Measurements from ENCODE around the gene ANKMY1. TPM values are rescaled to one million over a fixed set of nuclear protein-coding genes. Genes with fewer than 3 reads are reported as not detected.

Gene ANKMY1
- total and polyA plus RNA-seq, 2 of the 13 experiments (the other 11 are each of a cell fraction or from before 2014, with no cell fraction given) = 11.7 to 18.8 TPM

GRCh38 chr2:240566203-240567136, 8.7 kb upstream of the ANKMY1 start (continued):
- TF ChIP-seq KIAA2018 (CRISPR knock-in tag; IDR thresholded peaks at IDR 0.05; ENCODE audit: borderline replicate concordance) (no peak), ZEB1 (IDR thresholded peaks at IDR 0.05; ENCODE audit: insufficient replicate concordance, low read depth) (no peak), SIN3B (IDR thresholded peaks at IDR 0.05; ENCODE audit: low read length) (no peak), MYPOP (CRISPR knock-in tag; IDR thresholded peaks at IDR 0.05) (peak; percentile 24; the same call in 1 of the 2 replicates), MTF2 (CRISPR knock-in tag; IDR thresholded peaks at IDR 0.05; ENCODE audit: borderline replicate concordance) (no peak; the same call in 1 of the 2 replicates), ZFP82 (CRISPR knock-in tag; IDR thresholded peaks at IDR 0.05; ENCODE audit: borderline replicate concordance) (no peak), ZMAT3 (CRISPR knock-in tag; conservative IDR thresholded peaks at IDR 0.05) (peak; percentile 89), RFXAP (CRISPR knock-in tag; IDR thresholded peaks at IDR 0.05; ENCODE audit: borderline replicate concordance) (peak; percentile 82; the same call in 1 of the 2 replicates), NBN (conservative IDR thresholded peaks at IDR 0.05) (no peak), HDAC2 (CRISPR knock-in tag; IDR thresholded peaks at IDR 0.05) (peak; percentile 54; the same call in 1 of the 2 replicates), ZNF766 (CRISPR knock-in tag; IDR thresholded peaks at IDR 0.05; ENCODE audit: borderline replicate concordance) (no peak), SRY (CRISPR knock-in tag; IDR thresholded peaks at IDR 0.05) (peak; percentile 17; the same call in 1 of the 2 replicates), ZNF552 (CRISPR knock-in tag; IDR thresholded peaks at IDR 0.05; ENCODE audit: borderline replicate concordance) (no peak), ZNF547 (CRISPR knock-in tag; IDR thresholded peaks at IDR 0.05) (peak; percentile 47), PHF8 (CRISPR knock-in tag; IDR thresholded peaks at IDR 0.05) (peak; percentile 49), ZNF280D (CRISPR knock-in tag; IDR thresholded peaks at IDR 0.05) (no peak; the same call in none of the 2 replicates), NFKBIZ (CRISPR knock-in tag; IDR thresholded peaks at IDR 0.05) (no peak)

All from HepG2 (cell line).